DOHH2 (cell line): ENCODE results near the gene GATA5.

Experiments
- H3F3A ChIP-seq: fragments of 200-600 bp; sonication (generic), shearing (Covaris generic); 2 replicates; pipeline ENCODE4 v1.6.0; 2016; ENCODE audit warnings: antibody characterized with exemption, mild to moderate bottlenecking; ENCODE audit not compliant: control insufficient read depth, insufficient read depth
- H3K27ac ChIP-seq: fragments of 200-600 bp; sonication (generic); 2 replicates; pipeline ENCODE4 v1.5.1; 2014; ENCODE audit warnings: low read depth, mild to moderate bottlenecking, low read length, moderate library complexity
- H3K27me3 ChIP-seq: fragments of 200-600 bp; sonication (generic); 2 replicates; pipeline ENCODE4 v1.6.1; 2014; ENCODE audit warnings: mild to moderate bottlenecking, low read length, mixed read lengths; ENCODE audit not compliant: control insufficient read depth
- H3K36me3 ChIP-seq: fragments of 200-600 bp; sonication (generic); 2 replicates; pipeline ENCODE4 v1.6.1; 2014; ENCODE audit warnings: mild to moderate bottlenecking, low read length, moderate library complexity, mixed read lengths; ENCODE audit not compliant: control insufficient read depth
- H3K4me1 ChIP-seq: fragments of 200-600 bp; sonication (generic); 2 replicates; pipeline ENCODE4 v1.6.1; 2014; ENCODE audit warnings: mild to moderate bottlenecking, low read length, mixed read lengths; ENCODE audit not compliant: control insufficient read depth
- H3K4me2 ChIP-seq: fragments of 200-600 bp; sonication (generic); 2 replicates; pipeline ENCODE4 v1.6.0; 2014; ENCODE audit warnings: mild to moderate bottlenecking, low read length, moderate library complexity
- H3K4me3 ChIP-seq: fragments of 200-600 bp; sonication (generic); 2 replicates; pipeline ENCODE4 v1.5.1; 2014; ENCODE audit warnings: mild to moderate bottlenecking, low read length, mixed read lengths
- H3K79me2 ChIP-seq: fragments of 200-600 bp; sonication (generic); 2 replicates; pipeline ENCODE4 v1.6.1; 2014; ENCODE audit warnings: mild to moderate bottlenecking, low read length, mixed read lengths; ENCODE audit not compliant: control insufficient read depth
- H3K9me2 ChIP-seq: fragments of 200-600 bp; sonication (generic); replicated peaks from 2 replicates; pipeline ENCODE4 v1.6.1; 2014; ENCODE audit warnings: mild to moderate bottlenecking, low read length, mixed read lengths; ENCODE audit not compliant: control insufficient read depth
- H3K9me3 ChIP-seq: fragments of 200-600 bp; sonication (generic); 2 replicates; pipeline ENCODE4 v1.6.1; 2014; ENCODE audit warnings: antibody characterized with exemption, low read length, mixed read lengths; ENCODE audit not compliant: control insufficient read depth, insufficient read depth
- H4K20me1 ChIP-seq: fragments of 200-600 bp; sonication (generic); 2 replicates; pipeline ENCODE4 v1.6.0; 2014; ENCODE audit warnings: low read depth, mild to moderate bottlenecking, antibody characterized with exemption, low read length, moderate library complexity; ENCODE audit not compliant: control insufficient read depth, insufficient read depth
- CTCF ChIP-seq: fragments of 200-600 bp; sonication (generic); IDR thresholded peaks from one replicate; pipeline ENCODE4 v1.5.1; 2014; ENCODE audit warnings: antibody characterized with exemption, mild to moderate bottlenecking, low read depth, low read length; ENCODE audit not compliant: poor library complexity, severe bottlenecking
- EZH2phosphoT487 ChIP-seq: fragments of 200-600 bp; sonication (generic); IDR thresholded peaks from 2 replicates; pipeline ENCODE4 v1.6.1; 2017; ENCODE audit warnings: borderline replicate concordance, mild to moderate bottlenecking, antibody characterized with exemption, low read length, moderate library complexity, mixed read lengths

GATA5 gene

GRCh38 chr20:62486484-62486883, 10.7 kb upstream of the GATA5 start:
- no peaks in the 10 kb centered on the region for H3K4me1 ChIP-seq

GRCh38 chr20:62485701-62486089, 9.9 kb upstream of the GATA5 start:
- Histone ChIP-seq H3K36me3 (no peaks in the 10 kb centered on the region), H3K4me1 (no peaks in the 10 kb centered on the region), H3K4me2 (no peak overlapping the region), H3K9me2 (no peaks in the 10 kb centered on the region), H3K9me3 (no peaks in the 10 kb centered on the region), H3F3A (no peaks in the 10 kb centered on the region), H4K20me1 (no peaks in the 10 kb centered on the region), H3K27ac (no peak overlapping the region), H3K27me3 (peaks cover 53% of the 10 kb centered on the region), H3K79me2 (no peaks in the 10 kb centered on the region), H3K4me3 (no peak overlapping the region)
- no peak for TF ChIP-seq CTCF
- TF ChIP-seq EZH2phosphoT487: no peak

More at GRCh38 chr20:62486484-62486883, 10.7 kb upstream of the GATA5 start:
- H3K36me3 ChIP-seq: no peaks in the 10 kb centered on the region
- peaks cover 53% of the 10 kb centered on the region for H3K27me3 ChIP-seq
- H3F3A ChIP-seq: no peaks in the 10 kb centered on the region
- no peaks in the 10 kb centered on the region for H4K20me1 ChIP-seq
- no peak overlapping the region for H3K27ac ChIP-seq
- no peaks in the 10 kb centered on the region for H3K9me2 ChIP-seq
- H3K79me2 ChIP-seq: no peaks in the 10 kb centered on the region
- no peak overlapping the region for H3K4me2 ChIP-seq
- H3K4me3 ChIP-seq: no peak overlapping the region
- no peak for TF ChIP-seq CTCF
- no peak for TF ChIP-seq EZH2phosphoT487
- no peaks in the 10 kb centered on the region for H3K9me3 ChIP-seq

- H3F3A ChIP-seq: no peaks in the 10 kb centered on the region
- H3K4me2 ChIP-seq: no peak overlapping the region
- no peaks in the 10 kb centered on the region for H3K9me3 ChIP-seq
- TF ChIP-seq EZH2phosphoT487 (no peak), CTCF (no peak)
- H3K9me2 ChIP-seq: no peaks in the 10 kb centered on the region
- H3K27ac ChIP-seq: no peak overlapping the region
- no peaks in the 10 kb centered on the region for H4K20me1 ChIP-seq
- H3K4me1 ChIP-seq: no peaks in the 10 kb centered on the region
- no peak overlapping the region for H3K4me3 ChIP-seq
- H3K27me3 ChIP-seq: peaks cover 53% of the 10 kb centered on the region
- no peaks in the 10 kb centered on the region for H3K79me2 ChIP-seq
- no peaks in the 10 kb centered on the region for H3K36me3 ChIP-seq
These were observed 9.4 kb upstream of the GATA5 start for GRCh38 chr20:62485062-62485700.
